ENCODE results near the gene GPC5. TPM values are rescaled to one million over a fixed set of nuclear protein-coding genes. Genes with fewer than 3 reads are reported as not detected.

Gene GPC5
- total RNA-seq (2022; extraction: Qiagen RNA extraction; ENCODE audit: low read depth): 0.09 TPM in 1 of 5 replicates, not detected in the others

DNA sequence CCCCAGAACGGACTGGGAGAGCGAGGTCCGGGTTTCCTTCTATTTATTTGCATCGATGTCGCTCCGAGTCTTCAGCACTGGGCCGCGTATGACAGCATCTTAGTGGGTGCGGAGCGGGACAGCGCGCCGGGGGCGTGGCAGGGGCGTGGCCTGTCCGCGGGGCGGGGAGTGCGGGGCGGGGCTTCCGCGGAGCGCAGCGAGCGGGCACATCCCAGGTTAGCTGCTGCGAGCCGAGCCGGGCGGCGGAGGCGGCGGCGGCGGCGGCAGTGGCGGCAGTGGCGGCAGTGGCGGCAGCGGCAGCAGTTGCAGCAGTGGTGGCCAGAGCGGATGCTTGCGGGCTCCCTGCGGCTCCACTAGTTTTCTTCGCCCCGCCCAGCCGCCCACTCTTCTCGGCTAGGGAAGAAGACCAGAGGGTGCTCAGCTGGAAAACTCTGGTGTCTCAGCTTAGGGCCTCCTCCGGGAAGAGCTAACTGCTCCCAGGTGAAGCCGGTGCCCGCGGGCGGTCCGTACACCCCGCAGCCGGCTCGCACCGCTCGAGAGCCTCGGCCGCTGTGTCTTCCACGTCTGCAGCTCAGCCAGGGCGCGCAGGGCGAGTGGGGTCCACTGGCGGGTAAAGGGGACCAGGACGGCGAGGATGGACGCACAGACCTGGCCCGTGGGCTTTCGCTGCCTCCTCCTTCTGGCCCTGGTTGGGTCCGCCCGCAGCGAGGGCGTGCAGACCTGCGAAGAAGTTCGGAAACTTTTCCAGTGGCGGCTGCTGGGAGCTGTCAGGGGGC, at the start of gene GPC5:
GPC5 (plus strand) TSS at position 209 of the 776 bp plus-strand sequence.

Other genes with a start within 250 kb of the GPC5 start
- 0.50 to 1.7 TPM (median 1.2 TPM) in 5 replicates for gene MIR17HG, start 50.9 kb upstream of the GPC5 start, total RNA-seq (2022; extraction: Qiagen RNA extraction; ENCODE audit: low read depth)